ENCODE measurements around the gene LRP1B. TPM values are rescaled to one million over a fixed set of nuclear protein-coding genes. Genes with fewer than 3 reads are reported as not detected.

Gene LRP1B
- total and polyA plus RNA-seq, 2 of the 8 experiments (the other 6 are each of a cell fraction or from before 2014, with no cell fraction given), result 0.03 TPM; not detected in 1

- TF ChIP-seq RNF2 (IDR thresholded peaks at IDR 0.05; ENCODE audit: borderline replicate concordance, low read depth, low read length, missing control alignments, poor library complexity, severe bottlenecking) (no peak), ASH2L (IDR thresholded peaks at IDR 0.05; ENCODE audit: low read length) (no peak), RBBP5 (IDR thresholded peaks at IDR 0.05; ENCODE audit: borderline replicate concordance, low read depth, low read length) (no peak)
These were observed 1329.5 kb downstream of the LRP1B start (continued) for GRCh38 chr2:140801311-140801710.

Data from H1 (cell line).